MM.1S (cell line): ENCODE results near the gene COX5A.

Experiments used
- DNase-seq: peaks from one replicate; pipeline ENCODE4 v3.0.0-alpha.2; 2015
- H2AFZ ChIP-seq: fragments of 300-600 bp; sonication (generic); 2 replicates; pipeline ENCODE4 v1.6.0; 2016; ENCODE audit warnings: antibody characterized with exemption, low read length
- H3F3A ChIP-seq: fragments of 300-600 bp; sonication (generic); 2 replicates; pipeline ENCODE4 v1.6.1; 2016; ENCODE audit warnings: mild to moderate bottlenecking, antibody characterized with exemption, low read length, moderate library complexity, mixed read lengths; ENCODE audit not compliant: insufficient read depth
- H3K27ac ChIP-seq: fragments of 300-600 bp; sonication (generic); 2 replicates; pipeline ENCODE4 v1.5.1; 2016; ENCODE audit warnings: mild to moderate bottlenecking, low read length
- H3K27me3 ChIP-seq: fragments of 300-600 bp; sonication (generic); replicated peaks from 2 replicates; pipeline ENCODE4 v1.6.0; 2016; ENCODE audit warnings: low read length; ENCODE audit not compliant: insufficient read depth
- H3K36me3 ChIP-seq: fragments of 300-600 bp; sonication (generic); replicated peaks from 2 replicates; pipeline ENCODE4 v1.6.1; 2016; ENCODE audit warnings: mild to moderate bottlenecking, low read length, mixed read lengths; ENCODE audit not compliant: insufficient read depth
- H3K4me1 ChIP-seq: fragments of 300-600 bp; sonication (generic); 2 replicates; pipeline ENCODE4 v1.6.1; 2016; ENCODE audit warnings: low read length, mixed read lengths
- H3K4me2 ChIP-seq: fragments of 300-600 bp; sonication (generic); 2 replicates; pipeline ENCODE4 v1.6.0; 2016; ENCODE audit warnings: low read depth, low read length
- H3K4me3 ChIP-seq: fragments of 300-600 bp; sonication (generic); 2 replicates; pipeline ENCODE4 v1.5.1; 2016; ENCODE audit warnings: low read length, mixed read lengths
- H3K79me2 ChIP-seq: fragments of 300-600 bp; sonication (generic); 2 replicates; pipeline ENCODE4 v1.6.1; 2016; ENCODE audit warnings: mixed run types, low read length, mixed read lengths
- H3K9ac ChIP-seq: fragments of 300-600 bp; sonication (generic); 2 replicates; pipeline ENCODE4 v1.6.1; 2016; ENCODE audit warnings: low read length, mixed read lengths
- H3K9me2 ChIP-seq: fragments of 300-600 bp; sonication (generic); replicated peaks from 2 replicates; pipeline ENCODE4 v1.6.1; 2016; ENCODE audit warnings: mild to moderate bottlenecking, low read length, mixed read lengths; ENCODE audit not compliant: insufficient read depth
- H3K9me3 ChIP-seq: fragments of 300-600 bp; sonication (generic); replicated peaks from 2 replicates; pipeline ENCODE4 v1.6.1; 2016; ENCODE audit warnings: mild to moderate bottlenecking, low read length, mixed read lengths; ENCODE audit not compliant: insufficient read depth
- H4K20me1 ChIP-seq: fragments of 300-600 bp; sonication (generic); 2 replicates; pipeline ENCODE4 v1.6.1; 2016; ENCODE audit warnings: mild to moderate bottlenecking, low read length, moderate library complexity, mixed read lengths; ENCODE audit not compliant: insufficient read depth
- CTCF ChIP-seq: fragments of 300-600 bp; sonication (generic); IDR thresholded peaks from 2 replicates; pipeline ENCODE4 v1.5.1; 2016; ENCODE audit warnings: antibody characterized with exemption, low read length, mixed read lengths
- EZH2 ChIP-seq: fragments of 300-600 bp; sonication (generic); optimal IDR thresholded peaks from 2 replicates; pipeline ENCODE3; 2017; ENCODE audit warnings: low read depth, mild to moderate bottlenecking, antibody characterized with exemption, low read length, mixed read lengths
- EZH2phosphoT487 ChIP-seq: fragments of 300-600 bp; sonication (generic); IDR thresholded peaks from 2 replicates; pipeline ENCODE4 v1.6.1; 2018; ENCODE audit warnings: antibody characterized with exemption, low read length

Gene COX5A

GRCh38 chr15:74959586-74959939 lies 21.7 kb upstream of the COX5A start:
- no peak overlapping the region for H3K4me2 ChIP-seq
- TF ChIP-seq EZH2 = no peak
- TF ChIP-seq CTCF = no peak
- no peak for TF ChIP-seq EZH2phosphoT487
- H3K4me3 ChIP-seq = no peak overlapping the region
- no peaks in the 10 kb centered on the region for H3K9me2 ChIP-seq
- peaks cover 5% of the 10 kb centered on the region; the same call in 1 of the 2 replicates for H3F3A ChIP-seq
- H3K27me3 ChIP-seq = no peaks in the 10 kb centered on the region
- no peaks in the 10 kb centered on the region for H3K9me3 ChIP-seq
- H4K20me1 ChIP-seq = no peaks in the 10 kb centered on the region
- peaks cover 17% of the 10 kb centered on the region for H3K79me2 ChIP-seq
- H3K36me3 ChIP-seq = no peaks in the 10 kb centered on the region
- H3K9ac ChIP-seq = no peak overlapping the region
- no peak overlapping the region for H3K27ac ChIP-seq
- no peak for DNase-seq
- peaks cover 22% of the 10 kb centered on the region for H3K4me1 ChIP-seq
- H2AFZ ChIP-seq = no peak overlapping the region

GRCh38 chr15:74958908-74959585 lies 21.2 kb upstream of the COX5A start:
- peaks cover 5% of the 10 kb centered on the region; the same call in 1 of the 2 replicates for H3F3A ChIP-seq
- H3K4me1 ChIP-seq = peaks cover 20% of the 10 kb centered on the region
- H3K9me2 ChIP-seq = no peaks in the 10 kb centered on the region
- no peak overlapping the region for H3K4me3 ChIP-seq
- H3K4me2 ChIP-seq = no peak overlapping the region
- H3K27me3 ChIP-seq = no peaks in the 10 kb centered on the region
- TF ChIP-seq EZH2phosphoT487 = no peak
- no peak for TF ChIP-seq EZH2
- TF ChIP-seq CTCF = no peak
- H3K9ac ChIP-seq = no peak overlapping the region
- DNase-seq = no peak
- no peaks in the 10 kb centered on the region for H3K36me3 ChIP-seq
- H3K79me2 ChIP-seq = peaks cover 17% of the 10 kb centered on the region
- no peaks in the 10 kb centered on the region for H3K9me3 ChIP-seq
- no peak overlapping the region for H2AFZ ChIP-seq
- no peak overlapping the region for H3K27ac ChIP-seq
- no peaks in the 10 kb centered on the region for H4K20me1 ChIP-seq

- H4K20me1 ChIP-seq = no peaks in the 10 kb centered on the region
- H3K9me2 ChIP-seq = no peaks in the 10 kb centered on the region
- no peak overlapping the region for H3K4me2 ChIP-seq
- peaks cover 5% of the 10 kb centered on the region; the same call in 1 of the 2 replicates for H3F3A ChIP-seq
- peaks cover 20% of the 10 kb centered on the region for H3K4me1 ChIP-seq
- no peak overlapping the region for H3K9ac ChIP-seq
- no peak overlapping the region for H3K27ac ChIP-seq
- H3K9me3 ChIP-seq = no peaks in the 10 kb centered on the region
- no peaks in the 10 kb centered on the region for H3K36me3 ChIP-seq
- no peak overlapping the region for H2AFZ ChIP-seq
- no peak for TF ChIP-seq EZH2
- H3K4me3 ChIP-seq = no peak overlapping the region
- no peaks in the 10 kb centered on the region for H3K27me3 ChIP-seq
- peaks cover 17% of the 10 kb centered on the region for H3K79me2 ChIP-seq
- no peak for DNase-seq
Observed at GRCh38 chr15:74958320-74958907, 20.5 kb upstream of the COX5A start.
